Colonic mucosa (tissue), 4 donors: Measurements from ENCODE around the gene UPB1. TPM values are rescaled to one million over a fixed set of nuclear protein-coding genes. Genes with fewer than 3 reads are reported as not detected.

Experiments
- DNase-seq: peaks from one replicate; pipeline ENCODE4 v3.0.0-alpha.2; 2020
- H3K27ac ChIP-seq: fragments of 200-600 bp; one replicate; pipeline ENCODE4 v1.8.0; 2021
- H3K27me3 ChIP-seq: fragments of 200-600 bp; one replicate; pipeline ENCODE4 v1.8.0; 2021
- H3K36me3 ChIP-seq: fragments of 200-600 bp; one replicate; pipeline ENCODE4 v1.8.0; 2021
- H3K4me1 ChIP-seq: fragments of 200-600 bp; one replicate; pipeline ENCODE4 v1.8.0; 2021; ENCODE audit warnings: mild to moderate bottlenecking
- H3K4me3 ChIP-seq: fragments of 200-600 bp; one replicate; pipeline ENCODE4 v1.8.0; 2021
- H3K9ac ChIP-seq, 2 donors: one replicate each; pipeline ENCODE4 v1.7.0; 2013; ENCODE audit warnings: control low read depth in 2 of 2, low read depth in 2 of 2, low read length in 2 of 2
- H3K9me3 ChIP-seq: fragments of 200-600 bp; one replicate; pipeline ENCODE4 v1.8.0; 2021
- intact Hi-C: fragments of 100-400 bp; cut with DNase I; formaldehyde crosslinking; loops from one replicate; pipeline ENCODE4 v1.14.1; 2022
- total RNA-seq, 2 donors: library from RNA; stranded (reverse); fragmentation: NEBNext Ultra II Directional in 1 of 2; extraction: Animal tissue kit (Norgen Biotek cat#: 25700) in 1 of 2; gene quantifications; one replicate each; pipeline ENCODE4 v1.2.1, GENCODE V29; 2021
- TF ChIP-seq, protein P1 (sequence below): fragments of 200-600 bp; IDR thresholded peaks from one replicate; pipeline ENCODE4 v1.8.0; 2022; ENCODE audit warnings: antibody characterized with exemption, mild to moderate bottlenecking
- donor health status: healthy.
- donor health status: DM: no; HTN: no; CAD: no.
- donor health status: DM: no; HTN: no; CAD: no.

The UPB1 gene
- total RNA-seq, 2 donors from 2014 or later = 0.16 to 0.20 TPM

DNA sequence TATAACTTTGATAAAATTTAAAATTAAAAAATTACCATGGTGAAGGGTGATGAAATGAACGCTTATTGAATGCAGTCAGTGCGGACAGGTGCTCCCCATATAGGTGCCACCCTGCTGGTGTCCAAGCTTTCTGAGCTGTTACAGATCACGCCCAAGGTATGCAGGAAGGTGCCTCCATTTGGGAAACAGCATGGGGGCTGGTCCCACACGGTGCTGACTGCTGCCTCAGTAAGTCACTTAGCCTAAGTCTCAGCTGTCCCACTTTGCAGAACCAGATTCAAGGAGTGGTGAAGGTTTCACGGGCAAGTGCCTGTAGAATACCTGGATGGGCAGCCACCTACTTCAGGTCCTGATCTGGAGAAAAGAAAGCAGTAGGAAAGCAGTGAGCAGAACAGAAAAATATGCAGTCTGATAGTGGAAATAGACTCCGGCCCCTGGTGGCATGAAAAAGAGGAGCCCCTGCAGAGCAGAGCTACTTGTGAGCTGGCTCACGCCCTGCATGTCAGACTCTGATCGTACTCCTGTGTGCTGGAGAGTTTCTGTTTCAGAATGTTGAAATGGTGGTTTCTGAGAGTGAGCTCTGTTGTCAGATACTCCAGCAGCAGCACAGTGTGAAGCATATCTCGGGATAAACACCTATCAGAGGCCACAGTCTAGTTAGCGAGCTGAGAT is 34.6 kb upstream of the UPB1 start:
- Histone ChIP-seq H3K27ac (no peak overlapping the region), H3K27me3 (no peaks in the 10 kb centered on the region)

DNA sequence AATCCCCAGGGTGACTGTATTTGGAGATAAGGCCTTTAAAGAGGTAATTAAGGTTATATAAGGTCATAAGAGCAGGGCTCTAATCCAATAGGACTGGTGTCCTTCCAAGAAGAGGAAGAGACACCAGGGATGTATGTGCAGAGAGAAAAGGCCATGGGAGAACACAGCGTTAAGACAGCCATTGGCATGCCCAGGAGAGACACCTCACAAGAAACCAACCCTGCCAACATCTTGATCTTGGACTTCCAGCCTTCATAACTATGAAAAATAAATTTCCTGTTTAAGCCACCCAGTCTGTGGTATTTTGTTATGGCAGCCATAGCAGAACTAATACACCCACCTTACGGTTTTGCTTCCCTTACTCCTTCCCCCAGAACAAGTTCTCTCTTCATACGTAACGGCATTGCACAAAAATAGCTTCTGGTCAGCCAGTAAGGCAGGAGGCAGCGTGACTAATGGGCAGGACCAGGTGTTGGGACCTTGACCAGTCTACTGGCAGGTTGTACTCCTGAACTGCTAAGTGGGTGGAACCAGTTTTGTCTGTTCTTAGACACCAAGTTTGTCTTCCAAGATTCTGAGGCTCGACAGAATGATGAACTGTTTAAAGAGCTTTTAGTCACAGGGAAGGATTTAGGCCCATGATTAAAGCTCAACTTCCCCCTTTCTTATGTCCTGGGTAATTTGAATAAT is 31.9 kb upstream of the UPB1 start:
- intact Hi-C loops = no loop called here
- H3K4me1 ChIP-seq = no peaks in the 10 kb centered on the region
- H3K4me3 ChIP-seq = no peak overlapping the region
- no peaks in the 10 kb centered on the region for H3K27me3 ChIP-seq
- no peaks in the 10 kb centered on the region for H3K9me3 ChIP-seq
- TF ChIP-seq, protein P1, sequence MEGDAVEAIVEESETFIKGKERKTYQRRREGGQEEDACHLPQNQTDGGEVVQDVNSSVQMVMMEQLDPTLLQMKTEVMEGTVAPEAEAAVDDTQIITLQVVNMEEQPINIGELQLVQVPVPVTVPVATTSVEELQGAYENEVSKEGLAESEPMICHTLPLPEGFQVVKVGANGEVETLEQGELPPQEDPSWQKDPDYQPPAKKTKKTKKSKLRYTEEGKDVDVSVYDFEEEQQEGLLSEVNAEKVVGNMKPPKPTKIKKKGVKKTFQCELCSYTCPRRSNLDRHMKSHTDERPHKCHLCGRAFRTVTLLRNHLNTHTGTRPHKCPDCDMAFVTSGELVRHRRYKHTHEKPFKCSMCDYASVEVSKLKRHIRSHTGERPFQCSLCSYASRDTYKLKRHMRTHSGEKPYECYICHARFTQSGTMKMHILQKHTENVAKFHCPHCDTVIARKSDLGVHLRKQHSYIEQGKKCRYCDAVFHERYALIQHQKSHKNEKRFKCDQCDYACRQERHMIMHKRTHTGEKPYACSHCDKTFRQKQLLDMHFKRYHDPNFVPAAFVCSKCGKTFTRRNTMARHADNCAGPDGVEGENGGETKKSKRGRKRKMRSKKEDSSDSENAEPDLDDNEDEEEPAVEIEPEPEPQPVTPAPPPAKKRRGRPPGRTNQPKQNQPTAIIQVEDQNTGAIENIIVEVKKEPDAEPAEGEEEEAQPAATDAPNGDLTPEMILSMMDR = no peak
- no peak overlapping the region for H3K9ac ChIP-seq
- no peak for DNase-seq
- no peaks in the 10 kb centered on the region for H3K36me3 ChIP-seq
- H3K27ac ChIP-seq = no peak overlapping the region

More for the DNA sequence above, 34.6 kb upstream of the UPB1 start:
- H3K4me3 ChIP-seq = no peak overlapping the region
- H3K36me3 ChIP-seq = no peaks in the 10 kb centered on the region
- no peaks in the 10 kb centered on the region for H3K9me3 ChIP-seq
- peak overlapping the region in 1 of 2 donors; percentile 12 for H3K9ac ChIP-seq
- TF ChIP-seq, protein P1 = no peak
- no peaks in the 10 kb centered on the region for H3K4me1 ChIP-seq
- intact Hi-C loops = no loop called here
- DNase-seq = no peak

DNA sequence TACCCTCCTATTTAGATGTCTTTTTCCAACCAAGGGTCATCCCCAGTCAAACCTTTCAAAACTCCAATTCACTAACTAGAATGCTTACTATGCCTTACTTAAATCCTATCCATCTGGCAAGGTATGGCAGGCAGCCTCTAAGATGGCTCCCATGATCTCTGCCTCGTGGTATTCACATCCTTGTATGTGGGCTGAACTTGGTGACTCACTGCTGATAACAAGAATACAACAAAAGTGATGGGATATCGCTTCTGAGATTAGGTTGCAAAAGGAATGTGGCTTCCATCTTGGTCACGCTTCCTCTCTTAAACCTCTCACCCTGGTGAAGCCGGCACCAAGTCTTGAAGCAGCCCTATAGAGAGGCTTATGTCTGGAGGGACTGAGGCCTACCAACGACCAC is 29.6 kb upstream of the UPB1 start:
- Histone ChIP-seq H3K27ac (no peak overlapping the region), H3K9me3 (no peaks in the 10 kb centered on the region), H3K27me3 (no peaks in the 10 kb centered on the region), H3K4me1 (no peaks in the 10 kb centered on the region), H3K36me3 (no peaks in the 10 kb centered on the region), H3K9ac (no peak overlapping the region), H3K4me3 (no peak overlapping the region)
- intact Hi-C loops = no loop called here
- TF ChIP-seq, protein P1 = no peak
- no peak for DNase-seq

DNA sequence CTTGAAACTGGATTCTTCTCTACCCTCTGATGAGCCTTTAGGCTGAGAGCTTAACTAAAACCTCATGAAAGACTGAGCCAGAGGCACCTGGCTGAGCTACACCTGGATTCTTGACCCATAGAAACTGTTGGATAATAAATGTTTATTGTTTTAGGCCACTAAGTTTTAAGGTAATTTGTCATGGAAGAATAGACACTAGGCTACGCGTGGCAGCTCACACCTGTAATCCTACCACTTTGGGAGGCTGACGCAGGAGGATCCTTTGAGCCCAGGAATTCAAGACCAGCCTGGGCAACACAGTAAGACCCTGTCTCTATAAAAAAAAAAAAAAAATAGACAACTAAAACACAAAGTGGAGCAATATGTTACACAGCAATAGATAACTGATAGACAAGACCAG is 29.2 kb upstream of the UPB1 start:
- no peak for DNase-seq

DNA sequence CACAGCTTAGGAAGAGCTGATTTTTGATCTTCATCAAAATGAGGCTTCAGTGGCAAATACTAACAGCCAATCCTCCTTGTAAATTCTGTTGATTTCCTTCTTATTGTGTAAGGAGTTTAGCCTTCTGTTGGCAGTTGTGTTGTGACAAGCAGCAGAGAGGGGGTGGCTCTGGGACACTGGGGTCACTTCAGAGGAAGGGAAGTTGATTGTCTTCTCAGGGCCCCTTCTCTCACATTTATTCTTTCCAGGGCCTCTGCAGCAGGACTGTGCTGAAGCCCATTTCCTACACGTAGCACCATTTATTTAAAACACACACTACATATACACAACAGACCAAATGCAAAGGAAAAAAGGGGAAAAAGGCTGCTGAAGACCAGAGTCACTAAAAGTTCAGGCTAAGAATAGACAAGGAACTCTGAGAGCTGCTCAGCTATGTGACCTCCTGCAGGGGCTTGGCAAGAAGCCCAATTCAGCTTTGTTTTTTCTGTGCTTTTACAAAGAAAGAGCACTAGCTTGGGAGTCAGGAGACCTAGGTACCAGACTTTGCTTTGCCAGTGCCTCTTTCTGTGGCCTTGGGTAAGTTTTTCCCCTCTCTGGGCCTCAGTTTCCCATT is 28.3 kb upstream of the UPB1 start:
- no peak for DNase-seq
- no peaks in the 10 kb centered on the region for H3K9me3 ChIP-seq
- no peaks in the 10 kb centered on the region for H3K36me3 ChIP-seq
- no peaks in the 10 kb centered on the region for H3K27me3 ChIP-seq
- TF ChIP-seq, protein P1 = no peak
- H3K4me3 ChIP-seq = no peak overlapping the region
- no peak overlapping the region for H3K27ac ChIP-seq
- no peaks in the 10 kb centered on the region for H3K4me1 ChIP-seq
- intact Hi-C loops = no loop called here
- no peak overlapping the region for H3K9ac ChIP-seq

More for the DNA sequence above, 29.2 kb upstream of the UPB1 start:
- TF ChIP-seq, protein P1 = no peak
- Histone ChIP-seq H3K9me3 (no peaks in the 10 kb centered on the region), H3K9ac (no peak overlapping the region), H3K27me3 (no peaks in the 10 kb centered on the region), H3K4me3 (no peak overlapping the region), H3K36me3 (no peaks in the 10 kb centered on the region), H3K27ac (no peak overlapping the region), H3K4me1 (no peaks in the 10 kb centered on the region)
- intact Hi-C loops = no loop called here
